PC-3 (cell line): ENCODE results near the gene CLIC5.

ENCODE experiments used
- CTCF ChIP-seq: fragments of 300-600 bp; sonication (generic); conservative IDR thresholded peaks from 2 replicates; pipeline ENCODE4 v1.5.1; 2017; ENCODE audit warnings: antibody characterized with exemption, low read depth, mild to moderate bottlenecking, low read length
- EZH2 ChIP-seq: fragments of 300-600 bp; sonication (generic); IDR thresholded peaks from one replicate; pipeline ENCODE4 v1.6.1; 2017; ENCODE audit warnings: antibody characterized with exemption, mild to moderate bottlenecking, low read length; ENCODE audit not compliant: unreplicated experiment
- EZH2phosphoT487 ChIP-seq: fragments of 300-600 bp; sonication (generic); IDR thresholded peaks from 2 replicates; pipeline ENCODE4 v1.6.1; 2018; ENCODE audit warnings: mild to moderate bottlenecking, antibody characterized with exemption, low read length, borderline replicate concordance

DNA sequence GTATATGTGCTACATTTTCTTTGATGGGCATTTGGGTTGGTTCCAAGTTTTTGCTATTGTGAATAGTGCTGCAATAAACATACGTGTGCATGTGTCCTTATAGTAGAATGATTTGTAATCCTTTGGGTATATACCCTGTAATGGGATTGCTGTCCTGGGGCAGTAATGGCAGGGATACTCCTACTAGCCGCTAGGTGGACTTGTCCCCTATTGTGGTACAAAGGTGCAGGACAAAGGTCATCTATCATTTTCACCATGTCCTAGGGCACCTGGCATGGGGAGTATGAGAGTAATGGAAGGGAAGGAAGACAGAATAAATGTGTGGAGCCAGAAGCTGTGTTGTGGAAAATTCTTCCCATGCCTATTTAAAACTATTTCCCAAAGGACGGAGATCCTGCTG lies 174.6 kb downstream of the CLIC5 start:
- TF ChIP-seq CTCF (no peak), EZH2 (no peak), EZH2phosphoT487 (no peak)
